C4-2B (cell line): ENCODE data around the gene RGSL1.

Source experiments
- ZFX ChIP-seq: fragments of 450-650 bp; IDR thresholded peaks from 2 replicates; pipeline ENCODE4 v1.6.1; 2017
- TF ChIP-seq, protein P1 (sequence below): fragments of 450-650 bp; conservative IDR thresholded peaks from 2 replicates; pipeline ENCODE4 v1.5.1; 2017; ENCODE audit warnings: mild to moderate bottlenecking

- TF ChIP-seq, protein P1, sequence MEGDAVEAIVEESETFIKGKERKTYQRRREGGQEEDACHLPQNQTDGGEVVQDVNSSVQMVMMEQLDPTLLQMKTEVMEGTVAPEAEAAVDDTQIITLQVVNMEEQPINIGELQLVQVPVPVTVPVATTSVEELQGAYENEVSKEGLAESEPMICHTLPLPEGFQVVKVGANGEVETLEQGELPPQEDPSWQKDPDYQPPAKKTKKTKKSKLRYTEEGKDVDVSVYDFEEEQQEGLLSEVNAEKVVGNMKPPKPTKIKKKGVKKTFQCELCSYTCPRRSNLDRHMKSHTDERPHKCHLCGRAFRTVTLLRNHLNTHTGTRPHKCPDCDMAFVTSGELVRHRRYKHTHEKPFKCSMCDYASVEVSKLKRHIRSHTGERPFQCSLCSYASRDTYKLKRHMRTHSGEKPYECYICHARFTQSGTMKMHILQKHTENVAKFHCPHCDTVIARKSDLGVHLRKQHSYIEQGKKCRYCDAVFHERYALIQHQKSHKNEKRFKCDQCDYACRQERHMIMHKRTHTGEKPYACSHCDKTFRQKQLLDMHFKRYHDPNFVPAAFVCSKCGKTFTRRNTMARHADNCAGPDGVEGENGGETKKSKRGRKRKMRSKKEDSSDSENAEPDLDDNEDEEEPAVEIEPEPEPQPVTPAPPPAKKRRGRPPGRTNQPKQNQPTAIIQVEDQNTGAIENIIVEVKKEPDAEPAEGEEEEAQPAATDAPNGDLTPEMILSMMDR, result no peak
- no peak for TF ChIP-seq ZFX
Measured at GRCh38 chr1:182433580-182433979, 16.4 kb upstream of the RGSL1 start.
